Loucy (cell line): ENCODE results near the gene LRRC10B.

Source experiments
- H2AFZ ChIP-seq: fragments of 200-600 bp; sonication (generic); 2 replicates; pipeline ENCODE4 v1.6.0; 2016; ENCODE audit warnings: antibody characterized with exemption, mild to moderate bottlenecking, low read length, moderate library complexity
- H3F3A ChIP-seq: fragments of 200-600 bp; 2 replicates; pipeline ENCODE4 v1.6.0; 2016; ENCODE audit warnings: antibody characterized with exemption, low read depth, mild to moderate bottlenecking
- H3K27me3 ChIP-seq: fragments of 200-600 bp; sonication (generic); 2 replicates; pipeline ENCODE4 v1.6.1; 2014; ENCODE audit warnings: low read length, mild to moderate bottlenecking; ENCODE audit not compliant: insufficient read depth, poor library complexity, severe bottlenecking
- H3K36me3 ChIP-seq: fragments of 200-600 bp; sonication (generic); 2 replicates; pipeline ENCODE4 v1.6.1; 2016; ENCODE audit warnings: low read length; ENCODE audit not compliant: insufficient read depth
- H3K4me1 ChIP-seq: fragments of 200-600 bp; sonication (generic); 2 replicates; pipeline ENCODE4 v1.5.1; 2014; ENCODE audit warnings: low read length, mild to moderate bottlenecking; ENCODE audit not compliant: insufficient read depth, poor library complexity, severe bottlenecking
- H3K4me2 ChIP-seq: fragments of 200-600 bp; sonication (generic); 2 replicates; pipeline ENCODE4 v1.6.0; 2014; ENCODE audit warnings: antibody characterized with exemption, low read length, low read depth, mild to moderate bottlenecking; ENCODE audit not compliant: poor library complexity, severe bottlenecking
- H3K4me3 ChIP-seq: fragments of 200-600 bp; sonication (generic); 2 replicates; pipeline ENCODE4 v1.5.1; 2014; ENCODE audit warnings: low read length, mild to moderate bottlenecking, mixed read lengths; ENCODE audit not compliant: poor library complexity, severe bottlenecking
- H3K79me2 ChIP-seq: fragments of 200-600 bp; sonication (generic); 2 replicates; pipeline ENCODE4 v1.6.1; 2014; ENCODE audit warnings: low read length; ENCODE audit not compliant: insufficient read depth
- H3K9ac ChIP-seq: fragments of 200-600 bp; sonication (generic); 2 replicates; pipeline ENCODE4 v1.6.0; 2014; ENCODE audit warnings: mild to moderate bottlenecking, low read depth, low read length, moderate library complexity; ENCODE audit not compliant: poor library complexity, severe bottlenecking
- H3K9me2 ChIP-seq: fragments of 200-600 bp; sonication (generic); replicated peaks from 2 replicates; pipeline ENCODE4 v1.6.1; 2016; ENCODE audit warnings: low read depth, low read length, mixed read lengths
- H3K9me3 ChIP-seq: fragments of 200-600 bp; sonication (generic); 2 replicates; pipeline ENCODE4 v1.6.1; 2014; ENCODE audit warnings: mild to moderate bottlenecking, antibody characterized with exemption, low read length, low read depth; ENCODE audit not compliant: insufficient read depth
- H4K20me1 ChIP-seq: fragments of 200-600 bp; sonication (generic); 2 replicates; pipeline ENCODE4 v1.6.0; 2014; ENCODE audit warnings: antibody characterized with exemption, low read length, mild to moderate bottlenecking; ENCODE audit not compliant: insufficient read depth, poor library complexity, severe bottlenecking
- EZH2phosphoT487 ChIP-seq: fragments of 200-600 bp; IDR thresholded peaks from 2 replicates; pipeline ENCODE4 v1.6.1; 2018; ENCODE audit warnings: antibody characterized with exemption, mild to moderate bottlenecking, moderate library complexity, borderline replicate concordance
- TF ChIP-seq, protein P1 (sequence below): fragments of 200-600 bp; sonication (generic); conservative IDR thresholded peaks from 2 replicates; pipeline ENCODE4 v1.5.1; 2014; ENCODE audit warnings: mild to moderate bottlenecking, antibody characterized with exemption, low read length

Gene LRRC10B

DNA sequence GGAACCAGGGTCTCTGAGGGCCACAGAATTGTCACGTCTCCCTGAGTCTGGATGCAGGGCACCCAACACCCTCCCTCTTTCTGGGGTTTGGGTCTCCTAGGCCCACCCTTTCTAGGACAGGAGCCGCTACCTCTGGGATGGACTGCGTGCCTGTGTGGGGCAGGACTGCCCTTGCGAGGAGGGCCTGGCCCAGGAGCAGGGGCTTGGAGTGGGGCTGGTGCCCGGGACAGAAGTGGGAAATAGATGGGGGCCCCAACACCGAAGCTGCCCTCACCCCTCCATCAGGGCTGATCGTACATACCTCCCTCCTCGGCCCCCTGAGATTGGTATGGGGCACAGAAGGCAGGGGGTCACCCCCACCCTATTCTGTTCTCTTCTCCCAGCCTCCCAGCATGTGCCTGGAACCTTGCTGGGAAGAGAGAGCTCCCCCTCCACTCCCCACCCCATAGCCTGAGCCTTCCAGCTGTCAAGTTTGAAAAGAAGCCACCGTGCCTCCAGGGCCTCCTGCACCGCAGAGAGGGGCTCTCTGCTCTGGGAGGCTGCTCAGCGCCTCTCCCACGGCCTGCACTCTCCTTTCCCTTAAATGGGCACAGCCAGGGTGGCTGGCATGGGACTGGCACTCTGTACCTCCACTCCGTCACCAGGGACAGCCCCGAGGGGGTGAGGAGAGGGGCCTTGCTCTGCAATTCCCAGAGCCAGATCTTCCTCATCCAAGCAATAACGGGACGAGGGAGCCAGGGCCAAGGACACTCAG lies 1.8 kb downstream of the LRRC10B start:
- Histone ChIP-seq H3K27me3 (no peaks in the 10 kb centered on the region), H4K20me1 (no peaks in the 10 kb centered on the region), H3K4me3 (no peak overlapping the region), H3K36me3 (no peaks in the 10 kb centered on the region), H3K79me2 (no peaks in the 10 kb centered on the region), H3K9me3 (no peaks in the 10 kb centered on the region), H3F3A (no peaks in the 10 kb centered on the region), H3K9ac (no peak overlapping the region), H3K9me2 (no peaks in the 10 kb centered on the region), H2AFZ (no peak overlapping the region), H3K4me2 (no peak overlapping the region), H3K4me1 (no peaks in the 10 kb centered on the region)
- no peak for TF ChIP-seq EZH2phosphoT487
- TF ChIP-seq, protein P1, sequence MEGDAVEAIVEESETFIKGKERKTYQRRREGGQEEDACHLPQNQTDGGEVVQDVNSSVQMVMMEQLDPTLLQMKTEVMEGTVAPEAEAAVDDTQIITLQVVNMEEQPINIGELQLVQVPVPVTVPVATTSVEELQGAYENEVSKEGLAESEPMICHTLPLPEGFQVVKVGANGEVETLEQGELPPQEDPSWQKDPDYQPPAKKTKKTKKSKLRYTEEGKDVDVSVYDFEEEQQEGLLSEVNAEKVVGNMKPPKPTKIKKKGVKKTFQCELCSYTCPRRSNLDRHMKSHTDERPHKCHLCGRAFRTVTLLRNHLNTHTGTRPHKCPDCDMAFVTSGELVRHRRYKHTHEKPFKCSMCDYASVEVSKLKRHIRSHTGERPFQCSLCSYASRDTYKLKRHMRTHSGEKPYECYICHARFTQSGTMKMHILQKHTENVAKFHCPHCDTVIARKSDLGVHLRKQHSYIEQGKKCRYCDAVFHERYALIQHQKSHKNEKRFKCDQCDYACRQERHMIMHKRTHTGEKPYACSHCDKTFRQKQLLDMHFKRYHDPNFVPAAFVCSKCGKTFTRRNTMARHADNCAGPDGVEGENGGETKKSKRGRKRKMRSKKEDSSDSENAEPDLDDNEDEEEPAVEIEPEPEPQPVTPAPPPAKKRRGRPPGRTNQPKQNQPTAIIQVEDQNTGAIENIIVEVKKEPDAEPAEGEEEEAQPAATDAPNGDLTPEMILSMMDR, result no peak

DNA sequence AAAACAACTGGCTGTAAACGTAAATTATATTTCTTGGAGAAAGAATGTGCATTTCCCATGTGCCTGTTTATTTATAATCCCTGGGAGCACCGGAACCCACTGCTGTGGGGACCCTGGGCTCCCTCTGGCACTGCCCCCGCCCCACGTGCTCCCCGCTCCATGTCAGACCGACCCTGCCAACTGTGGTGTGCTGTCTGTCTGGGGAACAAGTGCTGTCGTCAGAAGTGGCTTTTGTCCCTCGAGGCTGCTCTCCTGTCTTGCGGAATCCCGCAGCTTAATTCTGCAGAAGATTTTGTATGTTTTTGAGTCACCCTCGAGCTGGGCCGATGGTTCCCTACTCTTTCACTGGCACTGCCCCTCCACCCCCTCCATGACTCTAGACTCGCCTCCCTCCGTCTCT lies 2.4 kb downstream of the LRRC10B start:
- H3K79me2 ChIP-seq, result no peaks in the 10 kb centered on the region
- H3K9ac ChIP-seq, result no peak overlapping the region
- H3K36me3 ChIP-seq, result no peaks in the 10 kb centered on the region
- no peak overlapping the region for H3K4me2 ChIP-seq
- no peak overlapping the region for H3K4me3 ChIP-seq
- no peaks in the 10 kb centered on the region for H3K4me1 ChIP-seq
- no peak overlapping the region for H2AFZ ChIP-seq
- H3F3A ChIP-seq, result no peaks in the 10 kb centered on the region
- no peaks in the 10 kb centered on the region for H3K27me3 ChIP-seq
- no peaks in the 10 kb centered on the region for H3K9me3 ChIP-seq
- no peaks in the 10 kb centered on the region for H3K9me2 ChIP-seq
- H4K20me1 ChIP-seq, result no peaks in the 10 kb centered on the region
- TF ChIP-seq, protein P1, result no peak
- TF ChIP-seq EZH2phosphoT487, result no peak

DNA sequence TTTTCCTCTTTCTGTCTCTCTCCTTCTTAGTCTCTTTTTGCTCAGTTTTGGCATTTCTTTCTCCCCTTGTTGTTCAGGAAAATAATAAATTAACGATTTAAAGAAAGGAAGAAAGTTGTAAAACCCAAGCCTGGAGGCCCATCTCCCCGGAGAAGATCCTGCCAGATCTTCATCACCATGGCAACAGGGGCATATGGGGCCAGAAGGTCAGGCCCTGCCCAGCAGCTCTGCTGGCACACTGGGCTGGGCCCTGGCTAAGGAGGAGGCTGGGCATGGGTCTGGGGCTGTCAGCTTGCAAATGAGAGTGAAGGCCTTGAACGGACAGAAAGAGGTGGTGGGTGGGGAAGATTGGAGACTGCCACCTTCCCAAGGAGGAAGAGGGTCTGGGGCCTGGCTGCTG lies 2.8 kb downstream of the LRRC10B start:
- H3K27me3 ChIP-seq, result no peaks in the 10 kb centered on the region
- H3K4me2 ChIP-seq, result no peak overlapping the region
- no peaks in the 10 kb centered on the region for H3K9me2 ChIP-seq

More for the DNA sequence above, 2.8 kb downstream of the LRRC10B start:
- Histone ChIP-seq H2AFZ (no peak overlapping the region), H3F3A (no peaks in the 10 kb centered on the region), H3K36me3 (no peaks in the 10 kb centered on the region), H3K79me2 (no peaks in the 10 kb centered on the region), H3K4me1 (no peaks in the 10 kb centered on the region), H3K9me3 (no peaks in the 10 kb centered on the region), H3K4me3 (no peak overlapping the region), H3K9ac (no peak overlapping the region), H4K20me1 (no peaks in the 10 kb centered on the region)
- TF ChIP-seq EZH2phosphoT487, result no peak
- TF ChIP-seq, protein P1, result no peak
